HG03064 (cell line): ENCODE measurements around the gene NFKBIB.

ENCODE experiments used
- ATAC-seq: cut with Tn5 transposase; IDR thresholded peaks from one replicate; pipeline ENCODE4 v1.9.1; 2021; ENCODE audit warnings: low read depth; ENCODE audit not compliant: unreplicated experiment

The NFKBIB gene

DNA sequence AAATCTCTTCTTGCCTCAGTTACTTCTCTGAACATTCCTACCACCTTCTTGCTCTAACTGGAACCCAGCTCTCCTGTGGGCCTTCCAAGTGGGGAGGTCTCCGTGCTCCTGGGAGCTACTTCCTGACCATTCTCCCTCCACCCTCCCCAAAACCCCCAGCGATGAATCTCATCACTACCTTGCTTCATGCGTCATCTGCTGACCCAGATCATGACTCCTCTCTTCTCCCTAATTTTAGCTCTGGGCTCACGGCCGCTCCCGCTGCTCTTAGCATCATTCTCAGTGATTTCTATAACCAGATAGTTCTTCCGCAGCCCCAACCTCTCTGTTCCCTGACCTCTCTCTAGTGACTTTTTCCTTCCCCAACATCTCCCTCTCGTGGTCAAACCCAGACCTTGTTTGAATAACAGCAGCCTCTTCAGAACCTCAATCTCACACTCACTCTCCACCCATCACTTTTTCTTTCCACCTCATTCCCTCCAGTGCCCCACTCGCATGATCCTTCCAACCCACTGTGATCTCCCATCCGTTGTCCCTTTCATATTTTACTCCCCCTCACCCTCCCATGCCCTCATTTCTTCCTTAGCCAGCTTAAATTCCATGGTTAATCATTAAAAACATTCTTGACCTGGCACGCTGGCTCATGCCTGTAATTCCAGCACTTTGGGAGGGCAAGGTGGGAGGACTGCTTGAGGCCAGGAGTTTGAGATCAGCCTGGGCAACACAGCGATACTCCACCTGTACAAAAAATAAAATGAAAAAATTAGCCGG is 52.8 kb downstream of the NFKBIB start:
- no peak for ATAC-seq

DNA sequence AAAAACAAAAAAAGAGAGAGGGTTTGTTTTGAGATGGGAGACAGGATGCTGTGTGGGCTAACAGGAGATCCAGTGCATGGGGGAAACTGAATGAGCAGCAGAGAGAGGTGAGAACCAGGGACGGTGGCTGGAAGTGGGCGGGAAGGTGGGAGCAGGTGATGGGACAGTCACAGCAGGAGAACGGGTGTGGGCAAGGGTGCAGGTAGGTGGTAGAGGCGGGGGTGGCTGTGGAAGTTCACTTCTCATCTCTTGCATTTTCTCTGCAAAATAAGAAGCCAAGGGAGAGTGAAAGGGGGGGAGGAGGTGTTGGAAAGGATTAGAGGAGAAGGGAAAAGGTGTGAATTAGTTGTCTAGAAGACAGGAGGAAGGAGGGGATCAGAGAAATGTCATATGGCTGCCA is 53.9 kb downstream of the NFKBIB start:
- ATAC-seq = no peak

DNA sequence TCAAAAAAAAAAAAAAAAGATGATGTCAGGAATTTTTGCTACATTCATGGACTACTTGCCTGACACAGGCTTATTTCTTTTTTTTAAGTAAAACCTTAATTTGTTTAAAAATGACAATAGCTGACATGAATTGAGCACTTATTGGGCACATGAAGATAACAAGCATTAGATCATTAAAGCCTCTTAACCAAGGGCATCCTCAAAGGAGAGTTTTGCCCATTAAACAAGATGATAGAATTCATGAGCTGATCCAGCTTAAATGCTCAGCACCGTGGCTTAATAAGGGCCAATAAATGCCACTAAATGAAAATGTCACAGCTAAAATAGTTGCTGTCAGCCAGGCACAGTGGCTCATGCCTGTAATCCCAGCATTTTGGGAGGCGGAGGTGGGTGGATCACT is 56.5 kb downstream of the NFKBIB start:
- ATAC-seq = no peak

DNA sequence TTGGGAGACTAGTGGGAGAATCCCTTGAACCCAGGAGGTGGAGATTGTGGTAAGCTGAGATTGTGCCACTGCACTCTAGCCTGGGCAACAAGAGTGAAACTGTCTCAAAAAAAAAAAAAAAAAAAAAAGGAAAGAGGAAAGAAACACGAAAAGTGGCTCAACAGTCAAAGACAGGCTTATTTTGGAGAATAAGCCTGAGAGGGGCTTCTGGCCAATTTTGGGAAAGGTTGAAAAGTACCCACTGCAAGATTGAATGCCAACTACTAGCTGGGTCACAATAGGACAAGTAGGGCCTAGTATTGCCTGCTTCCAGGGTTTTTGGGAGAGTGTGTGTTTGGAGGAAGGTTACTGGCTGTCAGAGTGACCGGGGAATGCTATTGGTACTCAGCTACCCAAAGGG is 58.5 kb downstream of the NFKBIB start:
- no peak for ATAC-seq
